SH-SY5Y (cell line): ENCODE measurements around the gene VAMP7.

Experiments used
- GATA2 ChIP-seq: IDR thresholded peaks from 2 replicates; pipeline ENCODE4 v1.6.1; 2011; ENCODE audit warnings: mild to moderate bottlenecking, low read depth, low read length
- GATA3 ChIP-seq: IDR thresholded peaks from 2 replicates; pipeline ENCODE4 v1.6.1; 2011; ENCODE audit warnings: low read depth, mild to moderate bottlenecking, low read length, moderate library complexity

DNA sequence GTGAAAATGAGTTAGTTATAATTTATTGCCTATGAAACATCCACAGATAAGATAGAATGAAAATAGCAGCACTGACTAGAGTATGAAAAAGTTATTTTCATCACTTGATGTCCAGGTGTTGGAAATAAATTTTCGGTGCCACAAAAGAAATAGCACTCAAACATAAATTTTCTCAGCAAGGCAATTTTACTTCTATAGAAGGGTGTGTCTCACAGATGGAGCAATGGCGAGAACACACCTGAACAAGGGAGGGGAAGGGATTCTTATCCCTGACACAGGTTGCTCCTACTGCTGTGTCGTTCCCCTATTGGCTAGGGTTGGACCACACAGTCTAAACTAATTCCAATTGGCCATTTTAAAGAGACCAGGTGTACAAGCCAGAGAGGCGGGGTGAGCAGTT lies 13.3 kb upstream of the VAMP7 start:
- TF ChIP-seq GATA3 (no peak), GATA2 (no peak)
